ENCODE results near the gene TARBP2. TPM values are rescaled to one million over a fixed set of nuclear protein-coding genes. Genes with fewer than 3 reads are reported as not detected.
A peak's percentile ranks its signal among the peaks of the same experiment; 100 is the strongest.

The TARBP2 gene
- total RNA-seq: 10 to 100 TPM; 25.4 to 74.4 (median 36.8) TPM

GRCh38 chr12:53500776-53501614, at the start of gene TARBP2:
TARBP2 (plus strand) TSS chr12:53501283; CDS start chr12:53501409, 126 bp downstream.
- WGBS, 2 donors: 0% methylated on average over 4 to 55 of the region's 74 CpGs
- DNase-seq (peak; percentile 98 to 99), ATAC-seq (ENCODE audit: low FRiP score in 2 of 2) (peak; percentile 91 to 95)
- Histone ChIP-seq H3K4me3 (peak within 1 kb of the TSS; percentile 64 to 82 (median 74)), H3K36me3 (peaks cover 0 to 21% (median 16%) of the 10 kb centered on the region in 4 donors), H3K27ac (peak within 1 kb of the TSS; percentile 93 to 99 (median 96)), H3K4me1 (peaks cover 45 to 54% (median 52%) of the 10 kb centered on the region in 4 donors), H3K9me3 (no peaks in the 10 kb centered on the region), H3K27me3 (no peaks in the 10 kb centered on the region)
- TF ChIP-seq EP300 (IDR thresholded peaks at IDR 0.05) (no peak), CTCF (IDR thresholded peaks at IDR 0.05) (peak in 5 of 6 experiments; percentile 8 to 38 (median 12)), POLR2A (IDR thresholded peaks at IDR 0.05) (peak in 3 of 4 donors; percentile 13 to 78 (median 31)), POLR2AphosphoS5 (IDR thresholded peaks at IDR 0.05) (peak; percentile 64 to 88)

GRCh38 chr12:53451661-53452158, 49.4 kb upstream of the TARBP2 start, which contains the start of gene PCBP2:
PCBP2 (plus strand) TSS chr12:53452102; CDS start chr12:53454801, 2,699 bp downstream.
- WGBS, 2 donors: 0% methylated on average over 9 to 13 of the region's 32 CpGs
- peak within 1 kb of the TSS; percentile 63 to 89 (median 77) for H3K4me3 ChIP-seq
- TF ChIP-seq CTCF (IDR thresholded peaks at IDR 0.05): peak; percentile 70 to 96 (median 94)
- peak in 1 of 4 donors; percentile 5 for TF ChIP-seq EP300 (IDR thresholded peaks at IDR 0.05)
- TF ChIP-seq POLR2AphosphoS5 (IDR thresholded peaks at IDR 0.05): peak; percentile 93 to 95
- peak in 2 of 4 donors; percentile 45 to 84 for TF ChIP-seq POLR2A (IDR thresholded peaks at IDR 0.05)
- no peaks in the 10 kb centered on the region for H3K9me3 ChIP-seq
- peaks cover 20 to 50% (median 36%) of the 10 kb centered on the region in 4 donors for H3K36me3 ChIP-seq
- peaks cover 20 to 29% (median 25%) of the 10 kb centered on the region in 4 donors for H3K4me1 ChIP-seq
- no peaks in the 10 kb centered on the region for H3K27me3 ChIP-seq
- ATAC-seq (ENCODE audit: low FRiP score in 2 of 2): peak; percentile 98 to 99
- peak; percentile 98 to 99 for DNase-seq
- H3K27ac ChIP-seq: peak within 1 kb of the TSS; percentile 97 to 99 (median 98)

GRCh38 chr12:53452159-53453077, 48.7 kb upstream of the TARBP2 start:
- Histone ChIP-seq H3K4me1 (peaks cover 20 to 27% (median 25%) of the 10 kb centered on the region in 4 donors), H3K36me3 (peaks cover 27 to 50% (median 37%) of the 10 kb centered on the region in 4 donors), H3K4me3 (peak overlapping the region; percentile 63 to 89 (median 77)), H3K27ac (peak overlapping the region; percentile 97 to 99 (median 98)), H3K27me3 (no peaks in the 10 kb centered on the region), H3K9me3 (no peaks in the 10 kb centered on the region)
- TF ChIP-seq POLR2A (IDR thresholded peaks at IDR 0.05) (peak in 2 of 4 donors; percentile 11 to 13), CTCF (IDR thresholded peaks at IDR 0.05) (peak in 2 of 6 experiments; percentile 42 to 60), POLR2AphosphoS5 (IDR thresholded peaks at IDR 0.05) (peak; percentile 54 to 70), EP300 (IDR thresholded peaks at IDR 0.05) (no peak)
- ATAC-seq (ENCODE audit: low FRiP score in 2 of 2): peak; percentile 89 to 93
- WGBS, 2 donors: 0% methylated on average over 14 to 47 of the region's 82 CpGs
- peak; percentile 89 to 96 for DNase-seq

- peaks cover 44 to 51% (median 47%) of the 10 kb centered on the region in 4 donors for H3K36me3 ChIP-seq
- 39% methylated on average over 6 of the region's 6 CpGs for WGBS, 2 donors
- ATAC-seq (ENCODE audit: low FRiP score in 2 of 2) (no peak), DNase-seq (no peak)
- H3K9me3 ChIP-seq: no peaks in the 10 kb centered on the region
- H3K4me3 ChIP-seq: peak overlapping the region in 2 of 4 donors; percentile 84 to 89
- peaks cover 20 to 27% (median 25%) of the 10 kb centered on the region in 4 donors for H3K4me1 ChIP-seq
- H3K27me3 ChIP-seq: no peaks in the 10 kb centered on the region
- H3K27ac ChIP-seq: peak overlapping the region in 1 of 4 donors; percentile 98
- no peak for TF ChIP-seq CTCF (IDR thresholded peaks at IDR 0.05)
- TF ChIP-seq POLR2A (IDR thresholded peaks at IDR 0.05): no peak
- TF ChIP-seq EP300 (IDR thresholded peaks at IDR 0.05): no peak
- TF ChIP-seq POLR2AphosphoS5 (IDR thresholded peaks at IDR 0.05): no peak
Measured at GRCh38 chr12:53453953-53454640, 47.0 kb upstream of the TARBP2 start.

Measured in upper lobe of left lung (tissue), 6 donors.